Activated gamma-delta T cell (primary cell): ENCODE data around the gene RNF144B.
"Not testable (repeated sequence)": the region's sequence is repeated elsewhere in the genome, so short reads cannot be mapped to it uniquely, and the experiment has no call there.

Source experiments
- DNase-seq: peaks from one replicate; lab custom pipeline; 2025; lab: John Stamatoyannopoulos, UW

RNF144B gene

DNA sequence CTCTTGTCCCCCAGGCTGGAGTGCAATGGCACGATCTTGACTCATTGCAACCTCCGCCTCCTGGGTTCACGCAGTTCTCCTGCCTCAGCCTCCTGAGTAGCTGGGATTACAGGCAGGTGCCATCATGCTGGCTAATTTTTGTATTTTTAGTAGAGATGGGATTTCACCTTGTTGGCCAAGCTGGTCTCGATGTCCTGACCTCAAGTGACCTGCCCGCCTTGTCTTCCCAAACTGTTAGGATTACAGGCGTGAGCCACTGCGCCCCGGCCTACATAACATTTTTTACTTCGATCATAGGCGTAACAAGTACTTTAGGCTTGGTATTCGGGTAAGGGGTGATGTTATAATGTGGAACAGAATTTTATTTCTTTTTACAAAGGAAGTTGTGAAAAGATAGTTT lies 22.5 kb downstream of the RNF144B start:
- DNase-seq: not testable (repeated sequence)

DNA sequence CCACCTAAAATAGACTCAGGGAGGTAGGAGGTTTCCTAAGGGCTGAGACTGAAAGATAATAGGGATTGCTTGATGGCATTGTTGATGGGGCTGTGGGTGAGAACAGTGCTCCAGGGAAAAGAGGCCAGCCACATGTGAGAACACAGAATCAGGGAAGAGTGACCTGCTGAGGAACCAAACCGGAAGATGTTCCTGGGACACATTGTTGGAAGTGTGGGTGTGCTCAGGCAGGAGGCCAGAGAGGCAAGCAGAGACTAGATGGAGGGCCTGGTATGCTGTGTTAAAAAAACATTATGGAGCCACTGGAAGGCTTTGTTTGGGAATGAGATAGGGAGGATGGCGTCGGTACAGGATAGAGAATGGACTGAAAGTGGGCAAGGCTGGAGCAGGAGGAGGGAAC lies 23.3 kb downstream of the RNF144B start:
- no peak for DNase-seq

DNA sequence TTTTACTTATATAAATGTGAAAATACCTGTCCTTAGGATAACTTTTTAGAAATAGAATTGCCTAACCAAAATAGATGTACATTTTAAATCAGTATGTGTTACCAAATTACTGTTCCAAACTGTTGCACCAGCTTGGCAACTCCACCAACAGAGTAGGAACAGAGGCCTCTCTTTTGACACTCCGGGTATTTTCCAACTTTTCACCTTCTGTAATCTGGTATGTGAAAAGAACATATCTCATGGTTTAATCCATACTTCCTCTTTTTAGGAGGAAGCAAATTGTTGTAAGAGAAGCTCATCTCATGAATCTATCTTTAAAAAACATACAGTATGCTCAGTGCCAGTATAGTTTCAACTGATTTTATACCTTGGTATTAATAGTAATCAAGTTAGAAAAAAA lies 24.9 kb downstream of the RNF144B start:
- DNase-seq: no peak

DNA sequence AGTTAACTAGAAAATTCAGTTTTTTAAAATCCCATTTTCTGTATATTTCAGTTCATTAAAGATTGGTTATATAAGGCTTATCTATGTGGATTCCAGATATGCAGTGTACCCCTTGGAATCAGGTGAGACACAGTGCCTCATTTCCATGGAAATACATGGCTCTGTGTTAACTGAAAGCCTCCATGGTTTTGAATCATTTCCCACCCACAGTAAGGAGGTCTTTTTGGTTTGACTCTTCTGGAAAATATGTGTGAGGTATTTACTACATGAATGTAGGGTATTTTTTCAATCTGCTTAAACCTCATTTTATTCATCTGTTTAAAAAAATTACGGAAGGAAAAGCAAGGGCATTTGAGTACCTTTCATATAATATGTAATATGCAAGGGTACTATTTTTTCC lies 25.5 kb downstream of the RNF144B start:
- no peak for DNase-seq

DNA sequence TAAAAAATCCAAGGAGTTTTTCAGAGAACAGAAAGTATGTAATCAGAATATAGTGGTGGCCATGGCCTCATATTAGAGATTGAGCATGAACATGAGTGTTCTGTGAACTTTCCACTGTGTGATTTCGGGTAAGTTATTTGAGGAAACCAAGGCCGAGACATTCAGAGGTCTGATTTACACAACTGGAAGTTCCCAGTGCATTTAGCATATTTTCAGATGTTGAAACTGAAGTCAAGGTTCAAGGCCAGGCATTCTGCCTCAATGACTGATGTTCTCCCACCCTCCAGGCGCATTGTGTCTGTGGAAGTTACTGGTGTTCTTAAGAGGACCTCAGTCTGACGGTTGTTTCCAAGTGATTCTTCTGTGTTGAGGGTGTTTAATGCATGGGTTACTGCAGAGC lies 26.2 kb downstream of the RNF144B start:
- DNase-seq: no peak

DNA sequence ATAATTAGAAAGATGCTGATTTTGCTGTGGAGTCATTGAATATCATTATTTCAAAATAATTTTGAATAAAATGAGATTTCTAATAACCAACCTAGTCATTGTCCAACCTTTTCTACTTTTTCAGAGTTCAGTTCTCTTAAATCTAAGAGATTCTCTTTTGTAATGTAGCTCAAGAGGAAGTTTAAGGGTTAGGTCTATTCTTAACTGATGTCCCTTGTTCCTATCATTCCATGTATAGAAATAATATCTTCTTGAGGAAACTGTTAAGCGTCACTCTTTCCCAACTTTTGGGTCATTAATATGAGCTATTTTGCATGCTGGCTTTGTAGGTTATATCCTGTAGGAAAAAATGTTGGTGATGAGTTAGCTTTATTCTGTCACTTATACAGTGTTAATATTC lies 27.0 kb downstream of the RNF144B start:
- DNase-seq: no peak

DNA sequence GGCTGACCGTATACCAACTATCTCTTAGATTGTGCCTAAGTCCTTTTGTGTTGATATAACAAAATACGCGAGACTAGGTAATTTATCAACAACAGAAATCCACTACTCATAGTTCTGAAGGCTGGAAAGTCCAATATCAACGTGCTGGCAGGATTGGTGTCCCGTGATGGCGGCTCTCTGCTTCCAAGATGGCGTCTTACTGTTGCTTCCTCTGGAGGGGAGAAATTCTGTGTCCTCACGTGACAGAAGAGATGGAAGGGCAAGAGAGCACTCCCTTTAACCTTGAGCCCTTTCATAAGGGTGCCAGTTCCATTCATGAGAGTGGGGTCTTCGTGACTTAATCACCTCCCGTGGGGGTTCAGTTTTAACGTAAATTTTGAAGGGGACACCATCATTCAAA lies 28.1 kb downstream of the RNF144B start:
- no peak for DNase-seq

DNA sequence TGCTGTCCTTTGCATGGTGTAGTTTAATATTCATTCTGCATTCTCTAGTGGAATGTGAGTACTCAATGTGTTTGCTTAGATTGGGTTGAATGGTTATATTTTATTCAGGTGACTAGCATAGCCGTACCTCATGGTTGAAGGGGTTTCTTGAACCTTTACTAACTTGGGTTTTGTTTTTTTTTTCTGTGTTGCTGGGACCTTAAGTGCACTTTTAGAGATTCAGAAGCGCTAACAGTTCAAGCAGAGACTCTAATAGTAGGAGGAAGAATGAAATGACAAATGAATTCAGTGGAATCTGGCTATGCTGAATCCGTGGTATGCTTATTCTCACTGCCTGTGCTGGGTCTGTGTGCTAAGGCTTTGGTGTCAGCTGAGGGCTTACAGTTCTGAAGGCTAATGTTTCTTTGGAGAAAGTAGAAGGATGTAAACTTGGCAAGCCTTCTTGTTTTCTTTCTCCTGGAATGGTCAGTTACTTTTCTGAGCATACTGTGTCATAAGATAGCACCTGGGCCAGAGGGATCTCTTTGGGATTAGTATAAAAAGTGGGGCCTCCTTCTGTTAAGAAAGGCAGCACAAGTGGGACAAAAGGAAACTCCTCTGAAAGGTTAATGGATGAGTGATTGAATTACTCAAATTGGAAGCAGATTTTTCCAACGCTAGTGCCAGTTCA lies 28.7 kb downstream of the RNF144B start:
- DNase-seq: no peak

DNA sequence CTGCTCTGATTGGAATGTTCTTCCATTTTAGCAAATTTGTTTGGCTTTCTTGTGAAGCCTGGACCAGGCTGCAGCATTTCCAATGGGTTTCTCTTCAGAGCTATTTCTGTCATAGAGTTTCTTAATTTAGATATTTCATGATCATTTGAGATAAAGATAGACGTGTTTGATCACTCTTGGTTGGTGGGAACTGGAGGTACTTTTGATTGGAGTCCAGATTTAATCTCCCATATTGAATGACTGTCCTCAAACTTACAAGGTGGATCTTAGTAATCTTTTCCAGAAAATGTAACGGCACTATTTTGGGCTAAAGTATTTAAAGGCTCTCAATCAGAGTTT lies 29.2 kb downstream of the RNF144B start:
- no peak for DNase-seq

DNA sequence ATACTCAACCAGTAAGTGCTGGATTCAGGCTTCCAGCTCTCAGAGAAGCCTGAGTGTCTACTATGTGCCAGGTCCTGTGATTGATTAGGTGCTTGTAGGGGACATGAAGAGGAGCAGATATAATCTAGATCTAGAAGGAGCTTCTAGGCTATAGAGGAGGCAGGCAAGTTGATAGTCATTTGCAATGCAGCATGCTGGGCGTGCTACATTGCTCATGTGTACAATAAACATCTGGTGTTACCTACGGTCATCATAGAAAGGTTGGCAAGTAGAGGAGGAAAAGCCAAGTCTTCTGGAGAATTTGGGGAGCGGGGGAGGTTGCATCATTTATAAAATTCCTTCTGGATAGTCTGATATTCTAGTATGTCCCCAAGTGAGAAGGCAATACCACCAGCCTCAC lies 33.2 kb downstream of the RNF144B start:
- DNase-seq: no peak

DNA sequence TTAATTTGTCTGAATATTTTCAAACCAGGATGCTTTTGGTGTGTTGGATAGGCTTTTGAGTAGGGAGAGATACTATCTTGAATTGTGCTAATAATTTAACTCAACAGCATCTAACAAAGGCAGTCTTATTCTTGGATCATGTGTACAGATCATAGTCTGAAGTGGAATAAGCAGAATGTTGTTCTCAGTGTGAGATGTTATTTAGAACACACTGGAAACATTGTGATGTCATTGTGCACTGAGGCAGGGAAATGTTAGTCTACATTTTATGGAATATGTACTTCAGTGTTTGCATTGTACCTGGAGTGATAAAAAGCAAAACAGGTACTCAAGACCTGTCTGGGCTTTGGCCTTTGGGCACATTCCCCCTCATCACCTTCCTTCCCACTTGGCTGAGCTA lies 35.0 kb downstream of the RNF144B start:
- no peak for DNase-seq

DNA sequence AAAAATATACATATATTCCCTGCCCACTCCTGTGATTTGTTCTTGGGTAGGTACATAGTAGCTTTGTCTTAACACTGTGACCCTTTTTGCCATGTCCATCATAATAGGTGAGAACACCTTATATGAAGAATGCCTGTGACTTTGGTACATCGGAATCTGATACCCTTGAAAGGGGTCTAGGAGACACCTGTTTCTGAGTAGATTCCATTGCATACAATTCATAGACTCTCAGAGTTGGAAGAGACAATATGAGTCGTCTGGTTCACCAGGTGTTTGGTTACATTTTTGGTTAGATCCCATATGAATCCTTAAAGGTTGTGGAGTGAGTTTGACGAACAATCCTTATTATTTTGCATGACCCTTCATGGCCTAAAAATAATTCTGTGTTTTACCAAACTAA lies 36.3 kb downstream of the RNF144B start:
- DNase-seq: no peak

DNA sequence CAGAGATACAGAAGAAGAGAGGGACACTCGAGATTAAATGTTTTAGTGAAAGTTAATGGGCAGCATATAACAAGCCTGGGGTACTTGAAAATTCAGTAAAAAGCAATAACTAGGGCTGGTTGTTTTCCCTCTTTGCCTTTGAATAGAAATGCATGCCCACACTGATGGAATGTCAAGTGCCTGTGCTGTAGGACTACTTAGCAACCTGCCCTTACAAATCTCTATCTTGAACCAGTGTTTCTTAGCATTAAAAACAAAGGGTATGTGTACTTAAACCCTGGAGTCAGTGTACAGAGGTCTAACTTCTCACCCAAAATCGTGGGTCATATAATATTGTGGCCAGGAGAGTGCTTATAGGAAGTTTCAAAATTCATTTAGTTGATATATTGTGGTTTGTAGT lies 37.1 kb downstream of the RNF144B start:
- no peak for DNase-seq

DNA sequence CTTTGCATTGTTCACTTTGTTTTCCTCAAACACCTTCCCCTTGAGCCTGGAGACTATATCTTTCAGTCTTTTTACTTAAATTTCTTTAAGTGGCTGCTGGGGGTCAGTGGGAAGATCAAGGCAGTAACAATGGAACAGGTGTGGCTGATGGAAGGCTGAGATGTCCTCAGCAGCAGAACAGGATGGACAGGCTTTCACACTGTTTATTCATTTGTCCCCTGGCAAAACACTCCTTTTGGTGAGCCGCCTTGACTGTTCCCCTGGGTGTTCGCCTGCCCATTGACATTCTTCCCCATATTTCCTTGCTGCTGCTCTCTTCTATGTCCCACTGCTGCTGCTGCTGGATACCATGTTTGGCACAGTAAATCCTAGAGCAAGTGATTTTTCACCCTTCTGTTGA lies 38.1 kb downstream of the RNF144B start:
- DNase-seq: no peak

DNA sequence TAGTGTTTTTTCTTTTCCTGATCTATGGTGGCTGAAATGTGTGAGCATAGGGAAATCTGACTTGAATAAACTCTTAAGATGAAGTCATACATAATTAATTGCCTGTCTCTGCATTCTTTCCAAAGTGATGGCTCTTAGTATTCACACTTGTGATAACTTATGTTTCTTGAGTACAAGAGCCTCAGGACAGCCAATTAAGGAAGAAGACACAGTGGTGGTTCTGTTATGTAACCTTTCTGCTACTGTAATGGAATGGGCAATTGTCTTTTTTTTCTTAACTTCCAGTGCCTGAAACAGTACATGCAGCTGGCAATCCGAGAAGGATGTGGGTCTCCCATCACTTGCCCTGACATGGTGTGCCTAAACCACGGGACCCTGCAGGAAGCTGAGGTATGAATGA lies 40.1 kb downstream of the RNF144B start:
- DNase-seq: no peak

DNA sequence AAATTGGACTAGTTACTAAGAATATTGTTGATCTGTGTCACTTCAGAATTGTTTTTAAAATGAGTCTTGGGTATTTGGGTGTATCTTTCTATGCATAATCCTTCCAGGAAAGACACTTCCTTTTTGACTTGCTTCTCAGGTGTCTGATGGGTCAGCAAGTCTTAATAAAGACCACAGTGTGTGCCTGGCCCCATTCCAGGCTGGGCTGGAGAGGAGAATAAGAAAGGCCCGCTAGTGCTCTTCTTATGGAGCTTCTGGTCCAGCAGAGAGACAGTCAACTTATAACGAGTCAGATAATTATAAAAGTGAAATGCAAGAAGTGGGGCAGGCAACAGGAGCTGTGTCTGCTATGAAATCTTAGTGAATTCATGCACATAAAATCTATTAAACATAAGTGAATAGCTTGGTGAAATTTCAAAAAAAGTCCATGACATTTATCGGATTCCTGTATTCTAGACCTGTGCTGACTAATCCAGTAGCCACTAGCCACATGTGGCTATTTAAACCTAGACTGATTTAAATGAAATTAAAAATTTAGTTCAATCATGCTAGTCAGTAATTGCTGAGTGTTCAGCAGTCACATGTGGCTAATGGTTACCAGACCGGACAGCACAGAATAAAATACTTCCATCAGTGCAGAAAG lies 42.6 kb downstream of the RNF144B start:
- no peak for DNase-seq

DNA sequence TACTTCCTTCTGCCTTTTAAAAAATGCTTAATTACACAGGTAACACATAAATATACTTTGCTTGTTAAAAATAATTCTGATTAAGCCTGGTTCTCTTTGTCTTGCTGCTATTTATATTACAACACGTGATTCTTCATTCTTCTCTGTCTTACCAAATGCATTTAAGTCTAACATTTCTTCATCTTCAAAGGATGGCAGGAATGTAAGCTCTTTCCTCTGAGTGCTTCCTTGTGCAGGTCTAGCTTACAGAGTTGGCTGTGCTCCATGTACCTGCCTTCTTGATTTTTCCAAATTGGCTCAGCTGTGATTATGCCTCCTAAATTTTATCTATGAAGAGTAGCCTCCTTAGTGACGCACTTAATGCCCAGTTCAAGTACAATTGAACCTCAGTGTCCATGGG lies 44.4 kb downstream of the RNF144B start:
- DNase-seq: no peak

DNA sequence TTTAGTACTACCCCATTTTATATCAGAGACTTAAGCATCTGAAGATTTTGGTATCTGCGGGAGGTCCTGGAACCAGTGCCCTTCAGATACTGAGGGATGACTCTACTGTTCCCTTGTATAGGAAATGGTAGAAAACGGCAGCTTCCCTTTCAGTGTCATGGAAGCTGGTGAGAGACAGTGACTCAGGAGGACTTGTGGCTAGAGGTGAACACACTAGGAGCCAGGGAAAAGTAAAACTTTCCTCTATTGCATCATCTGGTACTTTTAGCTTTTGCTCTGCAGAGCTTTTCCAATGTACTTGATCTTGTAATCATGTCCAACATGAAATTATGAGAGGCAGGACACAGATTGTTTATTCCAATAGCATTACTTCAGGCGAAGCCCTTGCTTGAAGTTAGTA lies 45.0 kb downstream of the RNF144B start:
- no peak for DNase-seq

DNA sequence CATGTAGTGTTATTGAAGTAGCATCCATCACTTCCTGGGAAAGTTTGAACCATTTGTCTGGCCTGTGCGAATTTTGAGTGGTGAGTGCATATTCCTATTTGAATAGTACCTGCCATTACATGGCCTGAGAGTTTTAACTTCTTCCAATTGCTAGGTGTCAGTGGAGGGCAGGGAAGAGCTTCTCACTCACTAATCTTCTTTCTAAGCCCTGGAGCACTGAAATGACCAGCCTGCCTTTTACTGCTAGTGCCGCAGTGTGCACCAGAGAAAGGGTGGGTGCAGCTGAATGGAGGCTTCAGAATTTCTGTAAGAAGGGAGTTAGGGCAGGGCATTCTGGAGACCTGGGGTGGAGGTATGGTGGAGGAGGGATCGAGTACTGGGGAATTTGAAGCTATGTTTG lies 45.5 kb downstream of the RNF144B start:
- DNase-seq: no peak

DNA sequence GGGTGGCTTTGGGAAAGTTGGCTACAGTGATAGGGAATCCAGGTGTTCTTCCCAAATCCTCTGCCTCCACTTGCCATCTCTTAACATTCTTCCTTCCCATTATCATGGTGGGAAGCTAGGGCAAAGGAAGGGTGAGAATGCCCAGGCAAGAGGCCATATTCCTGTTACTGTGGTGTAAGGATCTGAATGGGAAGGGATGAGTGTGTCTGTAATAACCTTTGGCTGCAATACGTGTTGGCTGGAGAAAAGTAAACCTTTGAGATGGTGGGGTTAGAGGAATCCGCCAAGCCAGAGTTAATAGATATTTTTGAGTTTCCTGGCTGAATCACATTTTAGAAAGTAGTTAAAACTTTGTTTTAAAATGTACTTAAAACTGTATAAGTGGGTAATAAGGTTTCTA lies 45.9 kb downstream of the RNF144B start:
- no peak for DNase-seq

DNA sequence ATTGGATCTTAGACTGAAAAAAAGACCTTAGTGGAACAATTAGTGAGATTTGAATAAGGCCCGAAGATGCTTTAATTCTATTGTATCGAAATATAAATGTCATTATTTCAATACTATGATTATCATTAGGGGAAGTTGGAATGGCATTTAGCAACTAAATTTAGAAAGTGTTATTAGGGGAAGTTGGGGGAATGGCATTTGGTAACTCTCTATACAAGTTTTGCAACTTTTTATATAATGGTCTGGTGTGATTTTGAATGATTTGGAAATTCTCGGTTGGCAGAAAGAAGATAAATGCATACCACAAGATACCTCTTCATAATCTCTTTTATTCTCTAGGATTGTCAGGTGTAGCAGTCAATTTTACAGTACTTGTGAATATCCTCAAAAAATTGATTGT lies 49.2 kb downstream of the RNF144B start:
- no peak for DNase-seq

DNA sequence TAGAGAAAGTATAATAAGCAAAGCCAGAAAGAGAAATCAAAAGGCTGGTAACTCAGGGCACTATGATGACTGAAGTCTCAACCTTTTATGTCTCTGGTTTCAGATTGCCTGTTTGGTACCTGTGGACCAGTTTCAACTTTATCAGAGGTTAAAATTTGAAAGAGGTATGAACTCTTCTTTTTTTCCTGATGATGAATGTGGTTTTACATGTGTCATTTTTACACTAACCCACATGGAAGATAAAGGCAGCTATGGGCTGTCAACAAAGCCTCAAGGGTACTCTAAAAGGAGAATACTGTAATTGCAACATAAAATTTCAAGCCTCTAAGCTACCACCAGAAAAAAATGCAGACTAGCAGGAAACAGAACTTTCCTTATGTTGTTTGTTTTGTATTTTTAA lies 52.4 kb downstream of the RNF144B start:
- no peak for DNase-seq

DNA sequence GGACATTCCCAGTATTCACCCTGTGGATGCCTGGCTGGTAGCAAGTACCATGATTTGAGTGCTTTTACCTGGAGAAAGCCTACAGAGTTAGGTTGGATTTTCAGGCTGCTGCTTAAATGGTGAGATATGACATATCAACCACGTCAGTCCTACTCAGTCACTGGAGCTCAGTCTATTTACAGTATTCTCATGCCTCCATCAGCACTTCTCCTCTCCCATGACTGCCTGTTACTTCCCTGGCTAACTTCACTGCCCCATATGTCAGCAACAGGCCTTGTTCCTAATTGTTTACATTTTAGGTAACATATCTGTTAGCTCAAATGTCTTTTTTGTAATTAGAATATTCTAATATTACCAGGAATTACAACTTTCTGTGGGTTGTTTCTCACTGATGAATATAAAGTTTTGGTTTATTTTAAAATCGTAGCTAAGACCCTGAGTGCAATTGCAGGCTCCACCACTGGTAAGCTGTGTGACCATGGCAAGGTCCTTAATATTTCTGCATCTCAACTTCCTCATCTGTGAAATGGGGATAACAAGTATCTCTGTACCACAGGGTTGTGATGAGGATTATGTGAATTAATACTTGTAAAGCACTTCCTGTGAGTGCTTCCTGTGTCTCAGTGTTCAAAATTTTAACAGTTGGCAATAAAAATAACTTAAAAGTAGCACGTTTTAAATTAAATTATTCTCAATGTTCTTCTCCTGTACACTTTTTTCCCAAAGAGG lies 54.3 kb downstream of the RNF144B start:
- no peak for DNase-seq

DNA sequence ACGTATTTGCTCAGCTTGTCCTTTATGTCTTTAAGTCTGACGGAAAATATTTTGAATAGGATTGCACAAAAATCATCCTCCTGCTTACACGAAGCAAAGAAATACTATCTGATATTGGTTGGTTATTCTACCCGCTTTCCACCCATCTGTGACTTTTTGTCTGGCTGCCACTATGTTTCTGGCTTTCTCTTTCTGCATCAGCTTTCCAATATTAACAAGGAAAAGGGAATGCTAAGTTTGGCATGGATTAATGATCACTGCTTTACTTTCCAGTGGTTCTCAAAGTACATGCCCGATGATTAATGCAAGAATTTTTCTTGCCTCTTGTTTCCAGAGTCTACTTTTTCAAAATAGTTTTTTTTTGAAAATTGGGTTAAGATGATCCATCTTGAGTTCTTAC lies 57.0 kb downstream of the RNF144B start:
- no peak for DNase-seq
